Activated CD8-positive, alpha-beta memory T cell treated with anti-CD3 and anti-CD28 coated beads for 4 hours (primary cell): ENCODE data around the gene PCDHGC3.

ENCODE experiments used
- DNase-seq, 2 donors: peaks; one replicate each; pipeline ENCODE4 v3.0.0-alpha.2; 2020; ENCODE audit warnings: low read depth in 2 of 2

The PCDHGC3 gene

GRCh38 chr5:141485321-141486055 lies 9.7 kb downstream of the PCDHGC3 start:
- no peak for DNase-seq

GRCh38 chr5:141486091-141486490 lies 10.3 kb downstream of the PCDHGC3 start:
- no peak for DNase-seq

- DNase-seq: no peak
Measured at GRCh38 chr5:141487131-141487530, 11.4 kb downstream of the PCDHGC3 start.

- no peak for DNase-seq
Measured at GRCh38 chr5:141488591-141489561, 13.1 kb downstream of the PCDHGC3 start, which contains the start of gene PCDHGC5. PCDHGC5 (plus strand) TSS chr5:141489081; CDS start chr5:141489241, 160 bp downstream.

- DNase-seq: no peak
Measured at GRCh38 chr5:141489841-141490240, 14.1 kb downstream of the PCDHGC3 start.

- DNase-seq: no peak
Measured at GRCh38 chr5:141490271-141490670, 14.5 kb downstream of the PCDHGC3 start.

- DNase-seq: no peak
Measured at GRCh38 chr5:141490771-141491170, 15.0 kb downstream of the PCDHGC3 start.

- DNase-seq: no peak
Measured at GRCh38 chr5:141491323-141492167, 15.8 kb downstream of the PCDHGC3 start.

- DNase-seq: no peak
Measured at GRCh38 chr5:141492168-141492885, 16.6 kb downstream of the PCDHGC3 start.

GRCh38 chr5:141493500-141494422 lies 18.0 kb downstream of the PCDHGC3 start:
- no peak for DNase-seq

GRCh38 chr5:141494761-141495452 lies 19.1 kb downstream of the PCDHGC3 start:
- DNase-seq: no peak

- no peak for DNase-seq
Measured at GRCh38 chr5:141495453-141495811, 19.7 kb downstream of the PCDHGC3 start.

GRCh38 chr5:141496038-141496437 lies 20.3 kb downstream of the PCDHGC3 start:
- no peak for DNase-seq

- DNase-seq: no peak
Measured at GRCh38 chr5:141501761-141502160, 26.0 kb downstream of the PCDHGC3 start.

- no peak for DNase-seq
Measured at GRCh38 chr5:141503681-141504080, 27.9 kb downstream of the PCDHGC3 start.

GRCh38 chr5:141504216-141504615 lies 28.4 kb downstream of the PCDHGC3 start:
- DNase-seq: no peak

- DNase-seq: no peak
Measured at GRCh38 chr5:141506381-141507155, 30.8 kb downstream of the PCDHGC3 start.

GRCh38 chr5:141507387-141508091 lies 31.8 kb downstream of the PCDHGC3 start:
- no peak for DNase-seq
